H7 (cell line): ENCODE data around the gene NDRG3. TPM values are rescaled to one million over a fixed set of nuclear protein-coding genes. Genes with fewer than 3 reads are reported as not detected.
"Not testable (repeated sequence)": the region's sequence is repeated elsewhere in the genome, so short reads cannot be mapped to it uniquely, and the experiment has no call there.

Experiments
- DNase-seq: peaks from one replicate; pipeline ENCODE4 v3.0.0; 2012
- H3K27me3 ChIP-seq: 2 replicates; pipeline ENCODE4 v1.6.0; 2011; ENCODE audit warnings: mild to moderate bottlenecking, low read length; ENCODE audit not compliant: control insufficient read depth, insufficient read depth
- H3K36me3 ChIP-seq: replicated peaks from 2 replicates; pipeline ENCODE4 v1.5.1; 2011; ENCODE audit warnings: low read length; ENCODE audit not compliant: control insufficient read depth, insufficient read depth
- H3K4me3 ChIP-seq: 2 replicates; pipeline ENCODE4 v1.5.1; 2011; ENCODE audit warnings: low read depth, mild to moderate bottlenecking, control low read depth, low read length, moderate library complexity; ENCODE audit not compliant: insufficient read depth
- total RNA-seq: library from RNA; depleted of rRNA; stranded (reverse); fragments of >200 nt; shearing (Covaris generic); gene quantifications from 2 replicates; pipeline ENCODE4 v1.2.3, GENCODE V29; 2014

The NDRG3 gene
- total RNA-seq, 1 experiment from 2014 or later, result 23.2 TPM

- Histone ChIP-seq H3K4me3 (no peak overlapping the region), H3K36me3 (no peaks in the 10 kb centered on the region), H3K27me3 (no peaks in the 10 kb centered on the region)
- peak; percentile 83 for DNase-seq
These were observed 113.2 kb downstream of the NDRG3 start for GRCh38 chr20:36632487-36633284.

- H3K27me3 ChIP-seq, result no peaks in the 10 kb centered on the region
- DNase-seq, result no peak
- no peak overlapping the region for H3K4me3 ChIP-seq
- no peaks in the 10 kb centered on the region for H3K36me3 ChIP-seq
These were observed 113.8 kb downstream of the NDRG3 start for GRCh38 chr20:36632147-36632486.

GRCh38 chr20:36631646-36632045 is 114.2 kb downstream of the NDRG3 start:
- Histone ChIP-seq H3K36me3 (no peaks in the 10 kb centered on the region), H3K27me3 (no peaks in the 10 kb centered on the region), H3K4me3 (no peak overlapping the region)
- DNase-seq, result no peak

GRCh38 chr20:36629719-36630681 is 115.9 kb downstream of the NDRG3 start:
- Histone ChIP-seq H3K27me3 (no peaks in the 10 kb centered on the region), H3K4me3 (no peak overlapping the region), H3K36me3 (no peaks in the 10 kb centered on the region)
- DNase-seq, result no peak

GRCh38 chr20:36628076-36628475 is 117.8 kb downstream of the NDRG3 start:
- no peak overlapping the region for H3K4me3 ChIP-seq
- no peaks in the 10 kb centered on the region for H3K27me3 ChIP-seq
- no peaks in the 10 kb centered on the region for H3K36me3 ChIP-seq
- no peak for DNase-seq

GRCh38 chr20:36624944-36625324 is 121.0 kb downstream of the NDRG3 start:
- Histone ChIP-seq H3K27me3 (no peaks in the 10 kb centered on the region), H3K4me3 (no peak overlapping the region), H3K36me3 (no peaks in the 10 kb centered on the region)
- DNase-seq, result no peak

- DNase-seq, result peak; percentile 60
These were observed 121.6 kb downstream of the NDRG3 start for GRCh38 chr20:36624068-36624943.

GRCh38 chr20:36623444-36623843 is 122.4 kb downstream of the NDRG3 start:
- DNase-seq, result no peak
- no peaks in the 10 kb centered on the region for H3K27me3 ChIP-seq
- H3K36me3 ChIP-seq, result no peaks in the 10 kb centered on the region
- H3K4me3 ChIP-seq, result no peak overlapping the region

More at GRCh38 chr20:36624068-36624943, 121.6 kb downstream of the NDRG3 start:
- Histone ChIP-seq H3K27me3 (no peaks in the 10 kb centered on the region), H3K4me3 (no peak overlapping the region), H3K36me3 (no peaks in the 10 kb centered on the region)

GRCh38 chr20:36620917-36621316 is 125.0 kb downstream of the NDRG3 start:
- Histone ChIP-seq H3K4me3 (no peak overlapping the region), H3K27me3 (no peaks in the 10 kb centered on the region), H3K36me3 (no peaks in the 10 kb centered on the region)
- DNase-seq, result no peak

- H3K27me3 ChIP-seq, result no peaks in the 10 kb centered on the region
- H3K4me3 ChIP-seq, result no peak overlapping the region
- no peak for DNase-seq
- H3K36me3 ChIP-seq, result peaks cover 16% of the 10 kb centered on the region
These were observed 130.9 kb downstream of the NDRG3 start for GRCh38 chr20:36614781-36615557.

GRCh38 chr20:36613974-36614373 is 131.9 kb downstream of the NDRG3 start:
- Histone ChIP-seq H3K36me3 (peaks cover 24% of the 10 kb centered on the region), H3K4me3 (no peak overlapping the region), H3K27me3 (no peaks in the 10 kb centered on the region)
- no peak for DNase-seq

GRCh38 chr20:36611625-36612024 is 134.3 kb downstream of the NDRG3 start:
- Histone ChIP-seq H3K4me3 (no peak overlapping the region), H3K36me3 (peaks cover 33% of the 10 kb centered on the region), H3K27me3 (no peaks in the 10 kb centered on the region)
- no peak for DNase-seq

- H3K36me3 ChIP-seq, result peaks cover 28% of the 10 kb centered on the region
- DNase-seq, H3K4me3 ChIP-seq, H3K27me3 ChIP-seq: not testable (repeated sequence)
These were observed 137.5 kb downstream of the NDRG3 start for GRCh38 chr20:36608388-36608728.
